Measurements from ENCODE around the gene TMEM50A. TPM values are rescaled to one million over a fixed set of nuclear protein-coding genes. Genes with fewer than 3 reads are reported as not detected.
A peak's percentile ranks its signal among the peaks of the same experiment; 100 is the strongest.
"Not testable (repeated sequence)": the region's sequence is repeated elsewhere in the genome, so short reads cannot be mapped to it uniquely, and the experiment has no call there.

The TMEM50A gene
- total RNA-seq, 6 experiments from 2014 or later = 22.2 to 43.1 (median 36.4) TPM

DNA sequence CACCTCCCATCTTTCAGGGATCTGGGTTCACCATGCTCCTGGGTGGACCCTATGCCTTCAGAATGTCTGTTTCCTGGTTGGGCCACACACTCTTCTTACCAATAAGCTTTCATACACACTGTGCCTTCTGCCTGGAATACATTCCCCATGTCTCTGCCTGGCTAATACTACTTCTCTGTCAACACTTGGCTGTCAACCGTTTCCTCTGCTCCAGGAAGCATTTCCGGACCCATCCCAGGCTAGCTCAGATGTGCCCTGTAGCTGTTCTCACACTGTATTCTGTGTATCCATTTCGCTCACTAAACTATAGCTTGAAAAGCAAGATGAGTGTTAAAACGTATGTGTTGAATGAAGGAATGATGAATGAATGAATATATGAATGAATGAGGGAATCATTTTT, 49.0 kb downstream of the TMEM50A start:
- DNase-seq; H3K9me3 ChIP-seq; intact Hi-C loops (cut with DNase I); H3K4me3 ChIP-seq; H3K4me1 ChIP-seq; H3K27ac ChIP-seq; H3K36me3 ChIP-seq; H3K27me3 ChIP-seq: not testable (repeated sequence)
- 59% methylated on average over 4 of the region's 4 CpGs for WGBS (ENCODE audit: insufficient coverage, low coverage, low lambda C conversion rate, missing lambda C conversion rate)
- ATAC-seq = peak; percentile 25 to 68 (median 52)

DNA sequence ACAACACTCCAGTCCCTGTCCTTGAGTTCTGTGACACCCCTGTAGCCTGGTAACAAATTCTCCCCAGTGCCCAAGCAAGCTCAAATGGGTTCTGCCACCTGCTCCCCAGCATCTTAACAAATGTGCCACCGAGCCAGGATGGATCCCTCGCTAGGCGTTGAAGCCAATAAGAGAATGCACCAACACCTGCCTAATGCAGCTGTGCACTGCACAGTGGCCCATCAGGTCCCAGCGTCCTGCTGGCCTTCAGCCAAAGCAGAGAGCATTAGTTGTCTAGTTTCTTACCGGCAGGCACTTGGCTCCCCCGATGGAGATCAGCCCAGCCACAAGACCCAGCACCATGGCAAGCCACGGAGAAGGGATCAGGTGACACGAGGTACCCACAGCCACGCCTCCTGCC, 50.6 kb downstream of the TMEM50A start:
- H3K4me1 ChIP-seq; H3K27ac ChIP-seq; H3K4me3 ChIP-seq; H3K36me3 ChIP-seq; H3K27me3 ChIP-seq; intact Hi-C loops (cut with DNase I); ATAC-seq; H3K9me3 ChIP-seq; DNase-seq: not testable (repeated sequence)
- WGBS (ENCODE audit: insufficient coverage, low coverage, low lambda C conversion rate, missing lambda C conversion rate) = 57% methylated on average over 2 of the region's 9 CpGs

- intact Hi-C loops (cut with DNase I); H3K27ac ChIP-seq; ATAC-seq; H3K4me3 ChIP-seq; H3K27me3 ChIP-seq; H3K4me1 ChIP-seq; H3K9me3 ChIP-seq; H3K36me3 ChIP-seq; DNase-seq: not testable (repeated sequence)
- 88% methylated on average over 2 of the region's 3 CpGs for WGBS (ENCODE audit: insufficient coverage, low coverage, low lambda C conversion rate, missing lambda C conversion rate)
Observed at GRCh38 chr1:25389721-25390120, 51.6 kb downstream of the TMEM50A start.

DNA sequence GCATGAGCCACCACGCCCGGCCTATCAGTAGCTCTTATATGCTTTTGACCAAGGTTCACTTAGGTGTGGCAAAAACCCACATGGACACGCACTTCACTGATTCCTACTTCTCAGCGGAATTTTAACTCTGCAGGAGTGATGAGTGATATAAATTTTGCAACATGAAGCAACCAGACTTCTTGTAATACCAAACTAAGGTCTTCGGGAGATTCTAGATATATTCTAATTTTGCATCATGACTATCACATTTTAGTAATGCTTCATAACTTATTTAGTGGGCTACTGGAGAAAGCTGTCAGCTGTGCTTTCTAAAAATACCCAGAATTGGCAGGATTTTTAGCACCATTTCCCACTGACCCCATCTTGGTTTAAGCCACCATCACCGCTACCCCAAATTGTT, 54.7 kb downstream of the TMEM50A start:
- WGBS (ENCODE audit: insufficient coverage, low coverage, low lambda C conversion rate, missing lambda C conversion rate) = 81% methylated on average over 4 of the region's 6 CpGs
- H3K36me3 ChIP-seq = no peaks in the 10 kb centered on the region
- ATAC-seq (no peak), DNase-seq (no peak)
- no peak overlapping the region for H3K4me3 ChIP-seq
- no peaks in the 10 kb centered on the region for H3K4me1 ChIP-seq
- H3K9me3 ChIP-seq = no peaks in the 10 kb centered on the region
- TF ChIP-seq, protein P1, sequence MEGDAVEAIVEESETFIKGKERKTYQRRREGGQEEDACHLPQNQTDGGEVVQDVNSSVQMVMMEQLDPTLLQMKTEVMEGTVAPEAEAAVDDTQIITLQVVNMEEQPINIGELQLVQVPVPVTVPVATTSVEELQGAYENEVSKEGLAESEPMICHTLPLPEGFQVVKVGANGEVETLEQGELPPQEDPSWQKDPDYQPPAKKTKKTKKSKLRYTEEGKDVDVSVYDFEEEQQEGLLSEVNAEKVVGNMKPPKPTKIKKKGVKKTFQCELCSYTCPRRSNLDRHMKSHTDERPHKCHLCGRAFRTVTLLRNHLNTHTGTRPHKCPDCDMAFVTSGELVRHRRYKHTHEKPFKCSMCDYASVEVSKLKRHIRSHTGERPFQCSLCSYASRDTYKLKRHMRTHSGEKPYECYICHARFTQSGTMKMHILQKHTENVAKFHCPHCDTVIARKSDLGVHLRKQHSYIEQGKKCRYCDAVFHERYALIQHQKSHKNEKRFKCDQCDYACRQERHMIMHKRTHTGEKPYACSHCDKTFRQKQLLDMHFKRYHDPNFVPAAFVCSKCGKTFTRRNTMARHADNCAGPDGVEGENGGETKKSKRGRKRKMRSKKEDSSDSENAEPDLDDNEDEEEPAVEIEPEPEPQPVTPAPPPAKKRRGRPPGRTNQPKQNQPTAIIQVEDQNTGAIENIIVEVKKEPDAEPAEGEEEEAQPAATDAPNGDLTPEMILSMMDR (IDR thresholded peaks at IDR 0.05) = no peak
- no peak for TF ChIP-seq POLR2A (IDR thresholded peaks at IDR 0.05)
- intact Hi-C loops (cut with DNase I) = no loop called here
- no peak overlapping the region for H3K27ac ChIP-seq
- H3K27me3 ChIP-seq = no peaks in the 10 kb centered on the region

DNA sequence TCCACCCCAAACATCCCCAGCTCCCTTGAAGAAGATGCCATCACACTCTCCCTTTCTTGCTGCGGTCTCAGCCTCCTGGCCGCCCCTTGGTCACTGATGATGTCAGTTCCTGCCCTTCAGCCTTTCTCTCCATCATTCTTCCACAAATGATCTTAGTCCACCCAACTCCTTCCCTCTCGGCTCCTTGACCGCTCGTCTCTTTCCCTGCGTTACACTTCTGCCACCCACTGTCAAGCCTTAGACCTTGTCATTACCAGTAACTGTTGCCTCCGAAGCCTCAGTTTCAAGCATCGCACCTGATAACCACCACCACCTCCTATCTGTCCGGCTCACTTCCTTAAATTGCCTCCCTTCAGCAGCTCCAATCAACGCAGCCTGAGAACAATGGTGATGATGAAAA, 59.4 kb downstream of the TMEM50A start:
- ATAC-seq = peak in 3 of 4 donors; percentile 33 to 48 (median 42)
- H3K27me3 ChIP-seq; intact Hi-C loops (cut with DNase I); H3K4me1 ChIP-seq; H3K36me3 ChIP-seq; H3K27ac ChIP-seq; DNase-seq; H3K4me3 ChIP-seq; H3K9me3 ChIP-seq: not testable (repeated sequence)
- 57% methylated on average over 2 of the region's 10 CpGs for WGBS (ENCODE audit: insufficient coverage, low coverage, low lambda C conversion rate, missing lambda C conversion rate)

- WGBS (ENCODE audit: insufficient coverage, low coverage, low lambda C conversion rate, missing lambda C conversion rate) = no CpG with 5 or more reads among the region's 2 CpGs
Observed at GRCh38 chr1:25398079-25398478, 59.9 kb downstream of the TMEM50A start.

GRCh38 chr1:25402947-25403803, 65.0 kb downstream of the TMEM50A start:
- H3K4me1 ChIP-seq; DNase-seq; intact Hi-C loops (cut with DNase I); H3K27ac ChIP-seq; H3K27me3 ChIP-seq; H3K36me3 ChIP-seq; H3K9me3 ChIP-seq; H3K4me3 ChIP-seq: not testable (repeated sequence)
- TF ChIP-seq, protein P1 (IDR thresholded peaks at IDR 0.05) = peak in 3 of 4 donors; percentile 30 to 39 (median 34)
- 17% methylated on average over 5 of the region's 8 CpGs for WGBS (ENCODE audit: insufficient coverage, low coverage, low lambda C conversion rate, missing lambda C conversion rate)
- peak; percentile 91 to 97 (median 94) for ATAC-seq

More at GRCh38 chr1:25398079-25398478, 59.9 kb downstream of the TMEM50A start:
- ATAC-seq; H3K27me3 ChIP-seq; H3K9me3 ChIP-seq; intact Hi-C loops (cut with DNase I); H3K4me3 ChIP-seq; H3K36me3 ChIP-seq; H3K27ac ChIP-seq; DNase-seq; H3K4me1 ChIP-seq: not testable (repeated sequence)

DNA sequence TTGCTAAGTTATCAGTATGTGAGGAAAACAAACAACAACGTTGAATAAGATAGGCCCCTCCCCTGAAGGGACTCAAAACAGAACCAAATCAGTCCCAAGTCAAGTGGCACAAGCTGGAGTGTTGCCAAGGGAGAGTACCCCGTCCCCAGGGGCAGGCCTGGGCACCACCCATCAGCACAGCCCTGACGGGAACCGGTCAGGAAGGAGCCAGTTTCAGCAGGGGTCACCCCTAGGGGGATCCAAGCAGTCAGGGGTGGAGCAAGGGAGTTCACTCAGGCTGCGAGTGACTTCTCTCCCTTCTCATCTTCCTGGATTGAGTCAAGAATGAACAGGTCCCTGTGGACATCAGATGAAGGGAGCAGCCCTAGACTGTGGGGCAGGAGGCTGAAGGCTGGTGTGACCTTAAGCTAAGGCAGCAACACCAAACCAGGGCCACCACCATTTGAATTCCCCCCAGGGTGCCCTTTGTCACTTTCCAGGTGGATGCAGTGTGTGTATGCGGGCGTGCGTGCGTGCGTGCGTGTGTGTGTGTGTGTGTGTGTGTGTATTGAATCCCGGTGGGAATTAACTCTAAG, 67.7 kb downstream of the TMEM50A start:
- intact Hi-C loops (cut with DNase I); H3K27ac ChIP-seq; H3K36me3 ChIP-seq; ATAC-seq; DNase-seq; H3K4me1 ChIP-seq; H3K9me3 ChIP-seq; H3K27me3 ChIP-seq; H3K4me3 ChIP-seq: not testable (repeated sequence)
- no CpG with 5 or more reads among the region's 12 CpGs for WGBS (ENCODE audit: insufficient coverage, low coverage, low lambda C conversion rate, missing lambda C conversion rate)

- 80% methylated on average over 4 of the region's 10 CpGs for WGBS (ENCODE audit: insufficient coverage, low coverage, low lambda C conversion rate, missing lambda C conversion rate)
- H3K27ac ChIP-seq; H3K27me3 ChIP-seq; DNase-seq; H3K4me1 ChIP-seq; H3K36me3 ChIP-seq; H3K9me3 ChIP-seq; H3K4me3 ChIP-seq; intact Hi-C loops (cut with DNase I); ATAC-seq: not testable (repeated sequence)
Observed at GRCh38 chr1:25409641-25410427, 71.7 kb downstream of the TMEM50A start.

All from right lobe of liver (tissue), 6 donors.